Measurements from ENCODE around the gene NANS.
"Not testable (repeated sequence)": the region's sequence is repeated elsewhere in the genome, so short reads cannot be mapped to it uniquely, and the experiment has no call there.

Gene NANS

DNA sequence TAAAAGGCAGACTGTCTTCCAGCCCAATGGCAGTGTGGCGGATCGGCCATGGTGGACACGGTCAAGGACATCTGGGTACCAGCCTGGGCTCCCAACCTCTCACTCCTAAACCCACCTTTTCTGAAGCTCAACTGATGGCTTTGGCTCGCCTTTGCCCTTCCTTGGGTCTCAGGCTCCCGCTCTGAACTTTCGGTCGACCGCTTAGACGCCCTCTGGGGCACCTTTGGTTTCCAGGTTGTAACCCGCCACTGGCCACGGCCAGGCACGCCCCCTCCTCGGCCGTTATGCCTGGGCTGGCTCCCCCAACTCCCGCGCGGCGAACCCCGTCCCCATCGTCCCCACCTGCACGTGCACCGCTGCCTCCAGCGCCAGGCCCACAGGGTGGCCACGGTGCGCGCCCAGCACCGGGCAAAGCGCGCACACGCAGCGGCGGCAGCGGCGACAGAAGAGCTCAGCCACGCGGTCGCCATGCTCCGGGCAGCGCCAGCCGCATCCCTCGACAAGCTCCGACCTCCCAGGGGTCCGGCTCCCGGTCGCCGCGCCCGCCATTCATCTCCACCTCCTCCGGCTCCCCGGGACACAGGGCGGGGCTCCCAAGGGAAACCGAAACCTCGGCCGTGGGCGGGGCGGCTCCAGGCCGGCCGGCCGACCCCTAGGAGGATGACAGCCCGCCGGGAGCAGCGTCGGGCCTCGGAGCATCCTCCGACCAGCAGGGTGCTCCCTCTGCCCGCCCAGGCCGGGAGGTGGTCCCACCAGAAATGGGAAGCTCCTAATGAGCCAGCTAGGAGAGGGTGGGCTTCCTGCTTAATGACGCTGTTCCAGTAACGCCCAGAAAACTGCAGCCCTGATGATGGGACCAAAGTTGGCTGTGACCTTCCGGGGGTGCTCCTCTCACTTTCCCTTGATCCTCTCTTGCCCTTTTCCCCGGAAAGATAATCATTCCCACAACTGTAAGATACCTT lies 62.4 kb downstream of the NANS start, which contains the start of gene TRIM14:
Gene TRIM14 (minus strand): TSS at position 583 of the 962 bp plus-strand sequence. CDS start 34 bp downstream, at position 549.
- peak; percentile 52 for DNase-seq (ENCODE audit: low read depth)
- peak within 1 kb of the TSS; percentile 67 for H3K4me3 ChIP-seq (ENCODE audit: low read depth, low read length)
- TF ChIP-seq, protein P1, sequence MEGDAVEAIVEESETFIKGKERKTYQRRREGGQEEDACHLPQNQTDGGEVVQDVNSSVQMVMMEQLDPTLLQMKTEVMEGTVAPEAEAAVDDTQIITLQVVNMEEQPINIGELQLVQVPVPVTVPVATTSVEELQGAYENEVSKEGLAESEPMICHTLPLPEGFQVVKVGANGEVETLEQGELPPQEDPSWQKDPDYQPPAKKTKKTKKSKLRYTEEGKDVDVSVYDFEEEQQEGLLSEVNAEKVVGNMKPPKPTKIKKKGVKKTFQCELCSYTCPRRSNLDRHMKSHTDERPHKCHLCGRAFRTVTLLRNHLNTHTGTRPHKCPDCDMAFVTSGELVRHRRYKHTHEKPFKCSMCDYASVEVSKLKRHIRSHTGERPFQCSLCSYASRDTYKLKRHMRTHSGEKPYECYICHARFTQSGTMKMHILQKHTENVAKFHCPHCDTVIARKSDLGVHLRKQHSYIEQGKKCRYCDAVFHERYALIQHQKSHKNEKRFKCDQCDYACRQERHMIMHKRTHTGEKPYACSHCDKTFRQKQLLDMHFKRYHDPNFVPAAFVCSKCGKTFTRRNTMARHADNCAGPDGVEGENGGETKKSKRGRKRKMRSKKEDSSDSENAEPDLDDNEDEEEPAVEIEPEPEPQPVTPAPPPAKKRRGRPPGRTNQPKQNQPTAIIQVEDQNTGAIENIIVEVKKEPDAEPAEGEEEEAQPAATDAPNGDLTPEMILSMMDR (conservative IDR thresholded peaks at IDR 0.05; ENCODE audit: low read depth, low read length): no peak

DNA sequence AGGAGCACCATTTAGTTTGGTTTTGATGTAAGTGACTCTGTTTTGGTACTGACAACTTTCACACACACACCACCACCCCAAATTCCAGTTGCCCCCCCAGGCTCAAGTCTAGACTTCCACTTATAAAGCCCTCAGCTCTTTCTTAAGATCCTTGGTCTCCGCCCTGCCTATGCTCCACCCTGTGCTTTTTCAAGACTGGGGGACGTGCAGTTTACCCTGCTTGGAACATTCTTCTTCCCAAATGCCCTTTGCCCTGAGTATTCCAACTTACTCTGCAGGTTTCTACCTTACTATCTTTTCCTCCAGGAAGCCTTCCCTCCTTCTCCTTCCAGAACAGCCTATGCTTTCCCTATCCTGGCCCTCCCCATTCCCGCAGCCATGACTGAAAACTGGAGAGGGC lies 63.9 kb downstream of the NANS start:
- H3K4me3 ChIP-seq (ENCODE audit: low read depth, low read length): no peak overlapping the region
- no peak for DNase-seq (ENCODE audit: low read depth)
- TF ChIP-seq, protein P1 (conservative IDR thresholded peaks at IDR 0.05; ENCODE audit: low read depth, low read length): no peak

DNA sequence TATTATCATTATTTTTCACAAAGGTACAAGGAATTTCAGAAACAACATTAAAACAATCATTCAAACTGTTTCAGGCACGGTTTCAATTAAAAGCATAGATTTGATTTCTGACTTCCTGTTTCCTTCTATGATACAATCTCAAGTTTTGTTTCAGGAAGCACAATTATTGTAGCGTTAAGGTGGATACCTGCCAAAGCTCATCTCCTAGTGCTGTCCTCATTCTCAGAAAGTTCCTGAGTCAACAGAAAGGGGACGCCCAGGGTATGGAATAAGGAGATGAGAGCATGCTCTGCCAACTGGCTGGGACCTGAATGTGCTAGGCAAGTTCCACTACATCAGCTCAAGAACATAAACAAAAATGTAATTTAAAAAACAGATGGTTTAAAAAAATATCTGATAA lies 64.5 kb downstream of the NANS start:
- TF ChIP-seq, protein P1 (conservative IDR thresholded peaks at IDR 0.05; ENCODE audit: low read depth, low read length): peak; percentile 28
- peak; percentile 25 for DNase-seq (ENCODE audit: low read depth)
- no peak overlapping the region for H3K4me3 ChIP-seq (ENCODE audit: low read depth, low read length)

DNA sequence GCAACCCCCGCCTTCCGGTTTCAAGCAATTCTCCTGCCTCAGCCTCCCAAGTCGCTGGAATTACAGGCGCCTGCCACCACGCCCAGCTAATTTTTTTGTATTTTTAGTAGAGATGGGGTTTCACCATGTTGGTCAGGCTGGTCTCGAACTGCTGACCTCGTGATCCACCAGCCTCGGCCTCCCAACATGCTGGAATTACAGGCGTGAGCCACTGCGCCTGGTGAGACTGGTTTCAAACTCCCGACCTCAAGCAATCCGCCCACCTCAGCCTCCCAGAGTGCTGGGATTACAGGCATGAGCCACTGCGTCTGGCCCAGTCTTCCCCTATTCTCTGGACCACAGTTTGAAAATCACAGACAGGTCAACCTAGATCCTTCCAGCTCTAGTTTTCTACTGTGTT lies 67.6 kb downstream of the NANS start:
- not testable (repeated sequence) for DNase-seq (ENCODE audit: low read depth); H3K4me3 ChIP-seq (ENCODE audit: low read depth, low read length)

DNA sequence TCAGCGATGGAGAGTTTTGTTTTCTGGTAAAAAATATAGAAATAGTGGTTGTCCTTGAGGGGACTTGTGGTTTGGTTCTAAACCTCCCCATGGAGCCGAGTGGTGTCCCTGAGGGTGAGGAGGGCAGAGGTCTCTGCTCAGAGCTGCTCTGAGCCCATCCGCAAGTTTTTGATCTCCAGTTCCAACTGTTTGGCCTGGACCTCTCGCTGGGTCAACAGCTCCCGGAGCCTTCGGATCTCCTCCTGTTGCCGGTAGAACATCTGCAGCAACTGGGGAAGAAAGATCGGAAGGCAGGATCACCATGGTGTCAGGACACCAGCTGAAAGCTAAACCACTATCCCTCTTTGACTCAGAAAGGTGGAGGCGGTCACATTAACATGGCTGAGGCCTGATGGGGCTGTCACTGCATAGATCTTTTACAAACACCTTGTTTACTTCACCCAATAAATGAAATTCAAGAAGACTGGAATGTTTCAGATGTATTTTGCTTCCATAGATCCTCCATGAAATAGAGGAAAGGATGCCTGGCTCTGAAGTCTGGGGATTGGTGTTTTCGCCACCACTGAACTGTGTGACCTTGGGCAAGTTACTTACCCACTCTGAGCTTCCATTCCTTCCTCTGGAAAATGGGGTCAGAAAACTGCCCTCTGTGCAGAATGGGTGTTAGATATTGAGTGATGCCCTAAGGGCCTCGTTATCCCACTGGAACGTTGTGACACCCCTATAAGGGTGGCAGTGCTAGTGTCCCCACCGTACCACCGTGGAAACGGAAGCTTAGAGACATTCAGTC lies 68.3 kb downstream of the NANS start:
- TF ChIP-seq, protein P1 (conservative IDR thresholded peaks at IDR 0.05; ENCODE audit: low read depth, low read length): no peak
- no peak for DNase-seq (ENCODE audit: low read depth)
- H3K4me3 ChIP-seq (ENCODE audit: low read depth, low read length): no peak overlapping the region

DNA sequence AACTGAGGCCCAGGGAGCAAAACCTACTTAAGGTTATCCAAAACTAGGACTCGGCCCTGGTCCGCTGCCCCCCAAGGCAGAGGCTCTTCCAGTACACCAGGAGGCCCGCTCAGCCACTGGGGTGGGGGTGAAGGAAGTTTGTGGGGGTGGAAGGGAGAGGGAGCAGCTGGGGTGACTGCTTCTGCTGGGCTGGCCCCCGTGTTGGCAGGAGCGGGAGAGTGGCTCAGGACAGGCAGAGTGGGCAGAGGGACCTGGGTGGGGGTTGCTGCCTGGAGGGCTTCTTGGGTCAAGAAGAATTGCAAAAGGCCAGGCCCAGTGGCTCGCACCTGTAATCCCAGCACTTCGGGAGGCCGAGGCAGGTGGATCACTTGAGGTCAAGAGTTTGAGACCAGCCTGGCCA lies 70.7 kb downstream of the NANS start:
- TF ChIP-seq, protein P1 (conservative IDR thresholded peaks at IDR 0.05; ENCODE audit: low read depth, low read length): no peak
- no peak for DNase-seq (ENCODE audit: low read depth)
- no peak overlapping the region for H3K4me3 ChIP-seq (ENCODE audit: low read depth, low read length)

DNA sequence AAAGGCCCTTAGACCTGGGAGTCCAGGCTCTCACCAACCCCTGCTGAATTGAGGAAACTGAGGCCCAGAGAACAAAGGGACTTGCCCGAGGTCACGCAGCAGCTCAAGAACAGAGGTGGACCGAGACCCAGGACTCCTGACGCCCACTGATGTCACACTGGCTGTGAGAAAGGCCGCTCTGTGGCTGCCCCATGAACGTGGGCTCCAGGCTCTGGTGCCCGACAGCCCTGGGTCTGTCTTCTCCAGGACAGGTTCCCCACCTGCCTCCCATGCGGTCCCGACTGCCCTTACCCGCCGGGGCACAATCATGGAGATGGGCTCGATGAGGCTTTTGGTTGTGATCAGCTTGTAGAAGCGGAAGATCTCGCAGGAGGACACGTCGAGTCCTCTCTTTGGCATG lies 71.8 kb downstream of the NANS start:
- H3K4me3 ChIP-seq (ENCODE audit: low read depth, low read length): no peak overlapping the region
- DNase-seq (ENCODE audit: low read depth): no peak
- TF ChIP-seq, protein P1 (conservative IDR thresholded peaks at IDR 0.05; ENCODE audit: low read depth, low read length): no peak

Data from choroid plexus epithelial cell (primary cell).